HG03159 (cell line): ENCODE data around the gene TEK.

Experiments used
- ATAC-seq: cut with Tn5 transposase; IDR thresholded peaks from one replicate; pipeline ENCODE4 v1.9.1; 2021; ENCODE audit warnings: mild to moderate bottlenecking, moderate library complexity; ENCODE audit not compliant: unreplicated experiment

The TEK gene

GRCh38 chr9:27176971-27177370 lies 67.9 kb downstream of the TEK start:
- ATAC-seq, result no peak

GRCh38 chr9:27179245-27179865 lies 70.3 kb downstream of the TEK start:
- ATAC-seq, result no peak

- no peak for ATAC-seq
These were observed 72.4 kb downstream of the TEK start for GRCh38 chr9:27181381-27181780.

- ATAC-seq, result no peak
These were observed 73.4 kb downstream of the TEK start for GRCh38 chr9:27182421-27182820.

GRCh38 chr9:27183131-27183530 lies 74.1 kb downstream of the TEK start:
- no peak for ATAC-seq

- no peak for ATAC-seq
These were observed 74.7 kb downstream of the TEK start for GRCh38 chr9:27183701-27184100.

GRCh38 chr9:27184556-27185351 lies 75.7 kb downstream of the TEK start:
- no peak for ATAC-seq

GRCh38 chr9:27188426-27188825 lies 79.4 kb downstream of the TEK start:
- no peak for ATAC-seq

GRCh38 chr9:27189426-27189825 lies 80.4 kb downstream of the TEK start:
- ATAC-seq, result no peak

- ATAC-seq, result no peak
These were observed 83.4 kb downstream of the TEK start for GRCh38 chr9:27192291-27192960.

- no peak for ATAC-seq
These were observed 84.9 kb downstream of the TEK start for GRCh38 chr9:27193886-27194285.

- ATAC-seq, result no peak
These were observed 85.5 kb downstream of the TEK start for GRCh38 chr9:27194401-27195091.

GRCh38 chr9:27195191-27195590 lies 86.2 kb downstream of the TEK start:
- no peak for ATAC-seq

- ATAC-seq, result no peak
These were observed 87.4 kb downstream of the TEK start for GRCh38 chr9:27196383-27196782.

- no peak for ATAC-seq
These were observed 89.2 kb downstream of the TEK start for GRCh38 chr9:27198190-27198589.

- ATAC-seq, result no peak
These were observed 93.0 kb downstream of the TEK start for GRCh38 chr9:27202056-27202455.

- ATAC-seq, result no peak
These were observed 94.8 kb downstream of the TEK start for GRCh38 chr9:27203783-27204182.

- no peak for ATAC-seq
These were observed 95.6 kb downstream of the TEK start for GRCh38 chr9:27204578-27204977.

GRCh38 chr9:27205198-27205597 lies 96.2 kb downstream of the TEK start:
- ATAC-seq, result no peak

- ATAC-seq, result no peak
These were observed 97.0 kb downstream of the TEK start for GRCh38 chr9:27206041-27206440.

GRCh38 chr9:27209034-27209433 lies 100.0 kb downstream of the TEK start:
- no peak for ATAC-seq
